Upper lobe of left lung (tissue), 4 donors: ENCODE results near the gene CERS1.

Experiments
- POLR2A ChIP-seq, 4 donors: fragments of 450-650 bp; IDR thresholded peaks; one replicate each; pipeline ENCODE4 v1.5.1; 2016 to 2017; ENCODE audit warnings: antibody characterized with exemption in 4 of 4, mild to moderate bottlenecking in 2 of 4
- TF ChIP-seq, protein P1 (sequence below), 6 experiments: fragments of 450-650 bp in 4 of 6; fragments of 200-600 bp in 2 of 6; sonication (generic) in 2 of 6; IDR thresholded peaks; one replicate each; pipeline ENCODE4 v1.5.1; 2016 to 2019; ENCODE audit warnings: antibody characterized with exemption in 6 of 6

DNA sequence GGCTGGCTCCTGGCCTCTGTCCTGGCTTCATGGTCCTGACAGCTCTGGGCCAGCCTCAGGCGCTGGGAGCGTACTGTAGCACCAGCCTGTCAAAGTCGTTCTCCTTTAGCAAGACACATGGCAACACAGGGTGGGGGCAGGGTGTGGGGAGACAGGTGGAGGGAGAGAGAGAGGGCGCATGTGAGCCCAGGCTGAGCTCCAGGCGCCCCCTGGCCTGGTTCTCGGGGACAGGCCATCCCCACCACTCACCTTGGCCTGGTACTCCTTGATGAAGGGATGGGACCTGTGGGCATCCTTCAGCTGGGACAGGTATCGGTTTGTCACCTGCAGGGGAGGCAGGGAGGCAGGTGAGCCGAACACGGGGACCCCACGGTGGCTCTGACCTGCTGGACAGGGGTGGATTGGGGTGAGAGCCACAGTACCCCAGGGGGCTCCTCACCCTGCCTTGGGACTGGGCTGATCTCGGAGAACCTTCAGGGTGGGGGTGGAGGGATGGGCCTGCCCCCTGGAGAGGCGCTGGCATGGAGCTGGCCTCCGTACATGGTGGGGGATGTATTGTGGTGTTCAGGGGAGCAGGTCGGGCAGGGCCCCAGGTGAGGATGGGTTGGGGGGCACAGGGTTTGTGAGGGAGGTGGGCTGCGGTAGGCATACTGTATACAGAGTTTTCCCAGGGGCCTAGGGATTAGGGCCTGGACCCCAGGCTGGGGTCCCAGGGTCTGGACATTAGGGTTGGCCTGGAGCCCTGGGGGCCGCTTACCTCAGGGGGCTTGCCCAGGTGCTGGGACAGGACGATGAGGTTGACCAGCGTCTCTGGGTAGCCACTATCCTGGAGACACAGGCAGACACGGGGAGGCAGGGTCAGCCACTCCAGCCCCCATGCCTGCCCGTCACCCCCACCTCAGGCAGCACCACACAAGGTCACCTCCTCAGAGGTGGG lies 3.9 kb upstream of the CERS1 start:
- TF ChIP-seq, protein P1, sequence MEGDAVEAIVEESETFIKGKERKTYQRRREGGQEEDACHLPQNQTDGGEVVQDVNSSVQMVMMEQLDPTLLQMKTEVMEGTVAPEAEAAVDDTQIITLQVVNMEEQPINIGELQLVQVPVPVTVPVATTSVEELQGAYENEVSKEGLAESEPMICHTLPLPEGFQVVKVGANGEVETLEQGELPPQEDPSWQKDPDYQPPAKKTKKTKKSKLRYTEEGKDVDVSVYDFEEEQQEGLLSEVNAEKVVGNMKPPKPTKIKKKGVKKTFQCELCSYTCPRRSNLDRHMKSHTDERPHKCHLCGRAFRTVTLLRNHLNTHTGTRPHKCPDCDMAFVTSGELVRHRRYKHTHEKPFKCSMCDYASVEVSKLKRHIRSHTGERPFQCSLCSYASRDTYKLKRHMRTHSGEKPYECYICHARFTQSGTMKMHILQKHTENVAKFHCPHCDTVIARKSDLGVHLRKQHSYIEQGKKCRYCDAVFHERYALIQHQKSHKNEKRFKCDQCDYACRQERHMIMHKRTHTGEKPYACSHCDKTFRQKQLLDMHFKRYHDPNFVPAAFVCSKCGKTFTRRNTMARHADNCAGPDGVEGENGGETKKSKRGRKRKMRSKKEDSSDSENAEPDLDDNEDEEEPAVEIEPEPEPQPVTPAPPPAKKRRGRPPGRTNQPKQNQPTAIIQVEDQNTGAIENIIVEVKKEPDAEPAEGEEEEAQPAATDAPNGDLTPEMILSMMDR (IDR thresholded peaks at IDR 0.05), result no peak
- no peak for TF ChIP-seq POLR2A (IDR thresholded peaks at IDR 0.05)
